ENCODE data around the gene CDC5L.

DNA sequence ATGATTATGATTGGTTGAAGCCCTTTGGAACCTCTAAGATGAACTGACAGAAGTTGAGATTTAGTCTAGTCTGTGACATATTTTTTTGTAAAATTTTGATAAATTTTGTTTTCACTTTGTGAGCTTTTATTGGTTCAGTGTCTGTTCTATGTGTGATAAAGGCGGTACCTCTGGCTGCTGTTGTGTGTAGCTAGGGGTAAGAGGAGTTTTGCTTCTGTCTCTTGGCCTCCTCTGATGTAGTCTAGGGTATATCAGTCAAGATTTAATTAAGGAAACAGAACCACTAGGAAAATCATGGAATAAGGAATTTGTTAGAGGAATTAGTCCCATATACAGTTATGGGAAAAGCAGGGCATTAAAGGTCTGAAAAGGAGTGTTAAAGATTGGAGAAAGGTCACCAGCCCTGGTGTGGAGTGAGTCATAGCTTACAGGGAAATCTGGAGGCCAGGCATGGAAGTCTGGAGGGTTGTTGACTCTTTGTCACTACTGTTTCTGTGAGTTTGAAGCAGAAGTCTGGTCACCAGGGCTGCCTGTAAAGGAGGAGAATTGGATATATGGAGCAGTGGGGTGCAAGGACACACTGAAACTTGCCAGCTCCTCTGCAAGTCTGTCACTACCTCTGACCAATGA, 28.5 kb downstream of the CDC5L start:
- TF ChIP-seq, protein P1, sequence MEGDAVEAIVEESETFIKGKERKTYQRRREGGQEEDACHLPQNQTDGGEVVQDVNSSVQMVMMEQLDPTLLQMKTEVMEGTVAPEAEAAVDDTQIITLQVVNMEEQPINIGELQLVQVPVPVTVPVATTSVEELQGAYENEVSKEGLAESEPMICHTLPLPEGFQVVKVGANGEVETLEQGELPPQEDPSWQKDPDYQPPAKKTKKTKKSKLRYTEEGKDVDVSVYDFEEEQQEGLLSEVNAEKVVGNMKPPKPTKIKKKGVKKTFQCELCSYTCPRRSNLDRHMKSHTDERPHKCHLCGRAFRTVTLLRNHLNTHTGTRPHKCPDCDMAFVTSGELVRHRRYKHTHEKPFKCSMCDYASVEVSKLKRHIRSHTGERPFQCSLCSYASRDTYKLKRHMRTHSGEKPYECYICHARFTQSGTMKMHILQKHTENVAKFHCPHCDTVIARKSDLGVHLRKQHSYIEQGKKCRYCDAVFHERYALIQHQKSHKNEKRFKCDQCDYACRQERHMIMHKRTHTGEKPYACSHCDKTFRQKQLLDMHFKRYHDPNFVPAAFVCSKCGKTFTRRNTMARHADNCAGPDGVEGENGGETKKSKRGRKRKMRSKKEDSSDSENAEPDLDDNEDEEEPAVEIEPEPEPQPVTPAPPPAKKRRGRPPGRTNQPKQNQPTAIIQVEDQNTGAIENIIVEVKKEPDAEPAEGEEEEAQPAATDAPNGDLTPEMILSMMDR (IDR thresholded peaks at IDR 0.05; ENCODE audit: low read length), result no peak
- TF ChIP-seq EZH2 (IDR thresholded peaks at IDR 0.05; ENCODE audit: borderline replicate concordance, low read length), result no peak

All from OCI-LY1 (cell line).